GM12878 (cell line): ENCODE measurements around the gene SRL. TPM values are rescaled to one million over a fixed set of nuclear protein-coding genes. Genes with fewer than 3 reads are reported as not detected.

Source experiments
- ATAC-seq: fragments of 200-7000 bp; cut with Tn5 transposase; 3 replicates; pipeline ENCODE4 v1.9.1; 2020; ENCODE audit warnings: mild to moderate bottlenecking, moderate library complexity
- BruUV-seq: library from RNA; stranded (reverse); fragments of 400-500 nt; replicated peaks from 2 replicates; lab custom pipeline; 2021; lab: Mats Ljungman, UMichigan
- CTCF ChIA-PET: fragments of 300-600 bp; sonication (Branson Sonifier 250); formaldehyde crosslinking; extraction: SDS; loops from one replicate; lab custom pipeline; 2021; ENCODE audit warnings: inconsistent platforms; lab: Yijun Ruan, JAX
- POLR2A ChIA-PET: fragments of 350-600 bp; formaldehyde crosslinking; extraction: SDS; loops from one replicate; lab custom pipeline; 2021; ENCODE audit warnings: inconsistent platforms; lab: Charles Lee
- RAD21 ChIA-PET: fragments of 300-600 bp; sonication (Branson Sonifier 250); formaldehyde crosslinking; loops from one replicate; lab custom pipeline; 2023; ENCODE audit warnings: antibody characterized with exemption; ENCODE audit not compliant: unreplicated experiment; lab: Charles Lee
- SMC1A ChIA-PET: fragments of 300-600 bp; sonication (Branson Sonifier 250); formaldehyde crosslinking; loops from one replicate; lab custom pipeline; 2023; ENCODE audit not compliant: unreplicated experiment, uncharacterized antibody; lab: Charles Lee
- DNase-seq: peaks from one replicate; pipeline ENCODE4 v3.0.0-alpha.2; 2011; ENCODE audit warnings: low read depth, low spot score
- FAIRE-seq: peaks from 3 replicates; lab custom pipeline; 2011; peaks lifted over from hg19 to GRCh38; lab: Jason Lieb, UNC
- H2AFZ ChIP-seq: 2 replicates; pipeline ENCODE4 v1.6.0; 2011; ENCODE audit warnings: low read depth, low read length, control low read depth; ENCODE audit not compliant: control insufficient read depth
- H3K27ac ChIP-seq: 2 replicates; pipeline ENCODE4 v1.5.1; 2011; ENCODE audit warnings: control low read depth; ENCODE audit not compliant: control insufficient read depth, insufficient read depth
- H3K27me3 ChIP-seq, 2 experiments: replicated peaks in 1 of 2; 2 replicates each; pipeline versions ENCODE4 v1.6.0 to v1.6.1; 2011; ENCODE audit warnings: low read length in 1 of 2; ENCODE audit not compliant: control insufficient read depth in 2 of 2, insufficient read depth in 2 of 2
- H3K36me3 ChIP-seq, 2 experiments: 2 replicates each; pipeline ENCODE4 v1.5.1; 2011; ENCODE audit warnings: low read length in 1 of 2; ENCODE audit not compliant: control insufficient read depth in 2 of 2, insufficient read depth in 2 of 2
- H3K4me1 ChIP-seq: 2 replicates; pipeline ENCODE4 v1.6.1; 2011; ENCODE audit warnings: mild to moderate bottlenecking, low read length, moderate library complexity, mixed read lengths; ENCODE audit not compliant: control insufficient read depth, insufficient read depth
- H3K4me2 ChIP-seq: 2 replicates; pipeline ENCODE4 v1.6.0; 2011; ENCODE audit warnings: control low read depth; ENCODE audit not compliant: control insufficient read depth, insufficient read depth
- H3K4me3 ChIP-seq: fragments of 200-600 bp; sonication (generic); 2 replicates; pipeline ENCODE4 v1.5.1; 2016
- H3K79me2 ChIP-seq: 2 replicates; pipeline ENCODE4 v1.6.0; 2011; ENCODE audit warnings: low read length; ENCODE audit not compliant: control insufficient read depth, insufficient read depth
- H3K9ac ChIP-seq: 2 replicates; pipeline ENCODE4 v1.8.0; 2011; ENCODE audit warnings: low read length, control low read depth, mixed read lengths; ENCODE audit not compliant: control insufficient read depth, insufficient read depth
- H3K9me3 ChIP-seq: replicated peaks from 3 replicates; pipeline ENCODE4 v1.5.1; 2011; ENCODE audit warnings: mild to moderate bottlenecking, low read length; ENCODE audit not compliant: control insufficient read depth, insufficient read depth
- H4K20me1 ChIP-seq: 2 replicates; pipeline ENCODE4 v1.6.0; 2011; ENCODE audit not compliant: control insufficient read depth, insufficient read depth
- EP300 ChIP-seq, 2 experiments: fragments of 150-350 bp in 1 of 2; IDR thresholded peaks; 2 replicates each; pipeline ENCODE4 v1.6.1; 2011 to 2012; ENCODE audit warnings: low read depth in 2 of 2, low read length in 2 of 2, borderline replicate concordance in 1 of 2, improper control_type of control experiment in 1 of 2, inconsistent platforms in 1 of 2; ENCODE audit not compliant: control insufficient read depth in 1 of 2
- HCFC1 ChIP-seq: fragments of 150-350 bp; IDR thresholded peaks from 2 replicates; pipeline ENCODE4 v1.6.1; 2014; ENCODE audit warnings: low read length
- KAT2A ChIP-seq: conservative IDR thresholded peaks from 2 replicates; pipeline ENCODE4 v1.6.1; 2011; ENCODE audit warnings: low read depth, low read length; ENCODE audit not compliant: control insufficient read depth
- LARP7 ChIP-seq: fragments of 450-650 bp; IDR thresholded peaks from 2 replicates; pipeline ENCODE4 v1.6.1; 2017; ENCODE audit warnings: mild to moderate bottlenecking
- MTA3 ChIP-seq: IDR thresholded peaks from 2 replicates; pipeline ENCODE4 v1.6.1; 2012; ENCODE audit warnings: low read length, inconsistent platforms, borderline replicate concordance
- NFXL1 ChIP-seq: fragments of 450-650 bp; IDR thresholded peaks from 2 replicates; pipeline ENCODE4 v1.6.1; 2017; ENCODE audit warnings: antibody characterized with exemption, mild to moderate bottlenecking, borderline replicate concordance
- NFYA ChIP-seq: IDR thresholded peaks from 2 replicates; pipeline ENCODE4 v1.6.1; 2011; ENCODE audit warnings: low read depth, mild to moderate bottlenecking, low read length, improper control_type of control experiment, borderline replicate concordance
- POU2F2 ChIP-seq: IDR thresholded peaks from 3 replicates; pipeline ENCODE4 v1.6.1; 2011; ENCODE audit warnings: low read depth, mild to moderate bottlenecking, low read length, borderline replicate concordance
- SIN3A ChIP-seq: IDR thresholded peaks from 2 replicates; pipeline ENCODE4 v1.6.1; 2012; ENCODE audit warnings: low read depth, low read length, improper control_type of control experiment
- SMC3 ChIP-seq: IDR thresholded peaks from 2 replicates; pipeline ENCODE4 v1.6.1; 2011; ENCODE audit warnings: low read length, improper control_type of control experiment, borderline replicate concordance
- STAT3 ChIP-seq: IDR thresholded peaks from 2 replicates; pipeline ENCODE4 v1.6.1; 2011; ENCODE audit warnings: low read depth, low read length, improper control_type of control experiment
- TAF1 ChIP-seq: IDR thresholded peaks from 2 replicates; pipeline ENCODE4 v1.6.1; 2011; ENCODE audit warnings: mild to moderate bottlenecking, low read depth, low read length, borderline replicate concordance
- ZNF217 ChIP-seq: fragments of 450-650 bp; IDR thresholded peaks from 2 replicates; pipeline ENCODE4 v1.6.1; 2017; ENCODE audit warnings: antibody characterized with exemption, mild to moderate bottlenecking
- ZNF384 ChIP-seq: IDR thresholded peaks from 2 replicates; pipeline ENCODE4 v1.6.1; 2012; ENCODE audit warnings: low read depth, mild to moderate bottlenecking, low read length, improper control_type of control experiment, borderline replicate concordance
- WGBS: methylation state at CpG from one replicate; pipeline ENCODE4 v1.1.6; 2016; ENCODE audit warnings: low lambda C conversion rate; ENCODE audit not compliant: insufficient replicate concordance, insufficient coverage; ENCODE audit errors: missing lambda C conversion rate; 5-methylcytosine and 5-hydroxymethylcytosine counted together
- in situ Hi-C: fragments of 300-500 bp; cut with MboI; formaldehyde crosslinking; loops from 9 replicates; pipeline ENCODE4 v1.14.3; 2018; ENCODE audit warnings: mixed read lengths
- intact Hi-C: fragments of 100-400 bp; cut with micrococcal nuclease; formaldehyde crosslinking; loops from one replicate; pipeline ENCODE4 v1.14.2; 2022; ENCODE audit not compliant: unreplicated experiment
- polyA plus RNA-seq, 11 experiments: library from polyadenylated mRNA; depleted of rRNA in 4 of 11; unstranded in 6 of 11; stranded (reverse) in 5 of 11; fragments of >200 nt; fragmentation: Nextera tagmentation in 4 of 11; fragmentation: Illumina TruSeq in 1 of 11; extraction: Ambion mirVana in 4 of 11; extraction: Trizol in 1 of 11; gene quantifications; 1 replicate in 1 of 11; 2 replicates in 10 of 11; pipeline versions ENCODE4 v1.2.1 to v1.2.3, GENCODE V29; 2011 to 2016; ENCODE audit warnings: inconsistent platforms in 2 of 11, missing spikeins in 2 of 11, low read depth in 1 of 11
- total RNA-seq, 4 experiments: library from RNA; depleted of rRNA in 3 of 4; stranded (reverse); fragments of >200 nt in 3 of 4; fragmentation: Illumina TruSeq in 1 of 4; extraction: Trizol in 1 of 4; gene quantifications; 2 replicates each; pipeline versions ENCODE4 v1.2.1 to v1.2.3, GENCODE V29; 2013 to 2021
- TF ChIP-seq, protein P1 (sequence below): IDR thresholded peaks from 2 replicates; pipeline ENCODE4 v1.6.1; 2011; ENCODE audit warnings: low read depth, low read length, improper control_type of control experiment, borderline replicate concordance
- TF ChIP-seq, protein P2 (sequence below): fragments of 450-650 bp; IDR thresholded peaks from 2 replicates; pipeline ENCODE4 v1.6.1; 2018; ENCODE audit warnings: borderline replicate concordance, mild to moderate bottlenecking; ENCODE audit not compliant: partially characterized antibody
- TF ChIP-seq, protein P3 (sequence below): fragments of 450-650 bp; IDR thresholded peaks from 2 replicates; pipeline ENCODE4 v1.6.1; 2017; ENCODE audit warnings: borderline replicate concordance

Gene SRL
- total and polyA plus RNA-seq, 10 of the 15 experiments (the other 5 are each of a cell fraction or from before 2014, with no cell fraction given) = not detected

DNA sequence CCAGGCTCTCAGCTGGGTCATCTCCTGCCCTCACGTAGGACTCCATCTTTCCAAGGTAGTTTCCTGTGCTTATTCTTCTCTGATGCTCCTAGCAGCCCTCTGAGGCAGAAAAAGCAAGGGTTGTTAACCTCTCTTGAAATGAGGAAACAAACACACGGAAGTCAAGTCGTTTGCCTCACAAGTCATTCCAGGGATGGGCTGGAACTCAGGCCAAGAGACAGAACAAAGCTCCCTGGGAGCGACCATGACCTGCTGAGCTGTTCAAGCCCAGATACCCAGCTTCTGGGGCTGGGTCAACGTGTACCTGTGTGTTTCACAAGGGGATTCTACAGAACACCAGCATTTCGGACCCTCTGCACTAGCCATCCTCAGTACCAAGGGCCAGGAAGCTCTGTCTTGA, 28.1 kb downstream of the SRL start:
- H3K9ac ChIP-seq = no peak overlapping the region
- no peak overlapping the region for H2AFZ ChIP-seq
- TF ChIP-seq MTA3 (no peak), ZNF384 (no peak), NFYA (no peak), POU2F2 (no peak), TAF1 (no peak), EP300 (IDR thresholded peaks at IDR 0.05; ENCODE audit: borderline replicate concordance in 1 of 2, control insufficient read depth in 1 of 2, low read depth in 2 of 2, low read length in 2 of 2) (no peak), NFXL1 (no peak), SIN3A (no peak), SMC3 (no peak), KAT2A (no peak), STAT3 (no peak), LARP7 (no peak), ZNF217 (no peak), HCFC1 (no peak)
- TF ChIP-seq, protein P1, sequence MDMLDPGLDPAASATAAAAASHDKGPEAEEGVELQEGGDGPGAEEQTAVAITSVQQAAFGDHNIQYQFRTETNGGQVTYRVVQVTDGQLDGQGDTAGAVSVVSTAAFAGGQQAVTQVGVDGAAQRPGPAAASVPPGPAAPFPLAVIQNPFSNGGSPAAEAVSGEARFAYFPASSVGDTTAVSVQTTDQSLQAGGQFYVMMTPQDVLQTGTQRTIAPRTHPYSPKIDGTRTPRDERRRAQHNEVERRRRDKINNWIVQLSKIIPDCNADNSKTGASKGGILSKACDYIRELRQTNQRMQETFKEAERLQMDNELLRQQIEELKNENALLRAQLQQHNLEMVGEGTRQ = no peak
- TF ChIP-seq, protein P2, sequence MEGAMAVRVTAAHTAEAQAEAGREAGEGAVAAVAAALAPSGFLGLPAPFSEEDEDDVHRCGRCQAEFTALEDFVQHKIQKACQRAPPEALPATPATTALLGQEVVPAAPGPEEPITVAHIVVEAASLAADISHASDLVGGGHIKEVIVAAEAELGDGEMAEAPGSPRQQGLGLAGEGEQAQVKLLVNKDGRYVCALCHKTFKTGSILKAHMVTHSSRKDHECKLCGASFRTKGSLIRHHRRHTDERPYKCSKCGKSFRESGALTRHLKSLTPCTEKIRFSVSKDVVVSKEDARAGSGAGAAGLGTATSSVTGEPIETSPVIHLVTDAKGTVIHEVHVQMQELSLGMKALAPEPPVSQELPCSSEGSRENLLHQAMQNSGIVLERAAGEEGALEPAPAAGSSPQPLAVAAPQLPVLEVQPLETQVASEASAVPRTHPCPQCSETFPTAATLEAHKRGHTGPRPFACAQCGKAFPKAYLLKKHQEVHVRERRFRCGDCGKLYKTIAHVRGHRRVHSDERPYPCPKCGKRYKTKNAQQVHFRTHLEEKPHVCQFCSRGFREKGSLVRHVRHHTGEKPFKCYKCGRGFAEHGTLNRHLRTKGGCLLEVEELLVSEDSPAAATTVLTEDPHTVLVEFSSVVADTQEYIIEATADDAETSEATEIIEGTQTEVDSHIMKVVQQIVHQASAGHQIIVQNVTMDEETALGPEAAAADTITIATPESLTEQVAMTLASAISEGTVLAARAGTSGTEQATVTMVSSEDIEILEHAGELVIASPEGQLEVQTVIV = no peak
- TF ChIP-seq, protein P3, sequence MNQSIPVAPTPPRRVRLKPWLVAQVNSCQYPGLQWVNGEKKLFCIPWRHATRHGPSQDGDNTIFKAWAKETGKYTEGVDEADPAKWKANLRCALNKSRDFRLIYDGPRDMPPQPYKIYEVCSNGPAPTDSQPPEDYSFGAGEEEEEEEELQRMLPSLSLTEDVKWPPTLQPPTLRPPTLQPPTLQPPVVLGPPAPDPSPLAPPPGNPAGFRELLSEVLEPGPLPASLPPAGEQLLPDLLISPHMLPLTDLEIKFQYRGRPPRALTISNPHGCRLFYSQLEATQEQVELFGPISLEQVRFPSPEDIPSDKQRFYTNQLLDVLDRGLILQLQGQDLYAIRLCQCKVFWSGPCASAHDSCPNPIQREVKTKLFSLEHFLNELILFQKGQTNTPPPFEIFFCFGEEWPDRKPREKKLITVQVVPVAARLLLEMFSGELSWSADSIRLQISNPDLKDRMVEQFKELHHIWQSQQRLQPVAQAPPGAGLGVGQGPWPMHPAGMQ = no peak

More for the DNA sequence above, 28.1 kb downstream of the SRL start:
- Histone ChIP-seq H3K27ac (no peak overlapping the region), H3K27me3 (no peaks in the 10 kb centered on the region; a peak in 2 of 4 replicates), H3K4me3 (no peak overlapping the region), H4K20me1 (no peaks in the 10 kb centered on the region), H3K9me3 (no peaks in the 10 kb centered on the region), H3K4me1 (no peaks in the 10 kb centered on the region), H3K79me2 (no peaks in the 10 kb centered on the region), H3K36me3 (no peaks in the 10 kb centered on the region), H3K4me2 (no peak overlapping the region)
- CTCF ChIA-PET = no interaction called here
- in situ Hi-C loops (no loop called here), intact Hi-C loops (no loop called here)
- WGBS = 27% methylated on average over 6 of the region's 6 CpGs
- BruUV-seq = no TSS peak
- POLR2A ChIA-PET = no interaction called here
- SMC1A ChIA-PET = no interaction called here
- no peak for FAIRE-seq
- RAD21 ChIA-PET = interaction anchor here (0.6 kb wide), 1 partner anchor 273 kb away, joined by 3 read pairs; no protein-coding TSS in a partner anchor
- no peak for ATAC-seq
- DNase-seq = no peak
